ENCODE results near the gene ZNF618.

ZNF618 gene

DNA sequence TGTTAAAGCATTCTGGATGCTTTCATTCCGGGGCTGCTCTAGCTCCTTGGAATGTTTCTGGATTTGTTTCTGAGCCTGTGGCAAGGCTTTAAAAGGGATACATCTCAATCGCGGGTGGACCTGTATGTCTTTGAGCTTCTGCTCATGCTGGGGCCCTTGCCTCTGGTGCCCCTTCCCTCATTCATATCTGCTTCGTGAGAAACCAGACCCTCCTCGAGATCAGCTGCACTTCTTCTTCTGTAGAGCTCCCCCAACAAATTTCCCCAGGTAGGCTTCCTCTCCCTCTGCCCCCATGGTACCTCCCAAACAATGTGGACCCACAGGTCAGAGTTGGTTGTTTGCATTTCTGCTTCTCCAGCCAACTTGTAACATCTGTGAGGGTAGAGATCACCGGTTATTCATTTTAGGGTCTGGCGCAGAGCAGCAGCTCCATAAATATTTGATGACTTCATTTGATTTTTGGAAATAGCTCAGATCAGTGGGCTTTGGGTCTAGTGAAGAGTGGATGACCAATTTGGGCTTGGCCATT, 6.6 kb downstream of the ZNF618 start:
- DNase-seq (ENCODE audit: low read depth) = no peak

DNA sequence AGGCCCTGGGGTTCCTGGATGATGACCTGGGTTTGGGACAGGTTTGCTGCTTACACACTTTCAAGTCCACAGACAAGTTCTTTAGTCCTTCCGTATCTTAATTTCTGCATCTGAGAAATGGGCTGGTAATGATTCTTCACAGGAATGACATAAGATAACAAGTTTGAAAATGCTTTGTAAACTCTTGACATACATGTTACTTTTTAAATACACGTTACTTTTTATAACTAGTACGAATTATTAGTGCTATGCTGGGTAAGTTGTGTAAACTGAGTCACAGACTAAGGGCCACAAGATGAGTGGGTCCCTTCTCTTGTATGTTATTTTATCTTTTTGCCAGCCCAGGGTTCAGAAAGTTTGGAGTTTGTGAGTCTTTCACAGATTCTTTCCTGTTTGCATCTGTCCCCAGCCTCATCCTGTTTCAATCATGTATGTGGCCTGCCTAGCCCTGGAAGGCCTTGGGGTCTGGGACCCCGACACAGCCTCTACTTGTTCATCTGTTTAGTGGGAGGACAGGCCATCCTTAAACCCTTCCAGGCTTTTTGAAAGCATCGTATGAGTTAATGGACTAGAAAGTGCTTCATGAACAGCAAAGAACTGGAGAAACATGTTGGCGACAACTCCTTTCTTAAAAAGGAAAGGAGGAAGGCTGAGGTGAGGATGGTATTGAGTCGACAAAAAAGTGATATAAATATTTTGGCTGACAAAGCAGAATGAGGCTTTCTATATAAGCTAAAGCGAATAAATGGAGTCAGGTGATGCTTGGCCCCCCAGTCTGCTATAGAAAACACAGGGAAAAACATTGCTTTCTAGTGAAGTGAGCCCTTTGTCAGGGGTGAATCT, 9.3 kb downstream of the ZNF618 start:
- DNase-seq (ENCODE audit: low read depth) = no peak

DNA sequence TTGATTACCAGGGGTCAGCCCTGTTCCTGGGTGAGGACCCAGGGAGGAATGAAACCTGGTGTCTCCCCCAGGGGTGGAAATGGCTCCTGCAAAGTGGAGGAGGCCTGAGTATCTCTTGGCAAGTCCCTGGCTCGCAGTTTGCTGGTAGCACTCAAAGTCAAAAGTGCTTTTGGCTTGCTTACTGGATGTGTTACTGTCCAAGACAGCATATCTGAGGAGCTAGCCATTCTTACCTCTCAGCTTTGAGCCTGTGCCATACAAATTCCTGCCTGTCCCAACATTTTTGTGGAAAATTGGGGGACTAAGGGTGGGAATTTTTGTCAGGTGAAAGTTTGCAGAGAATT, 9.9 kb downstream of the ZNF618 start:
- no peak for DNase-seq (ENCODE audit: low read depth)

DNA sequence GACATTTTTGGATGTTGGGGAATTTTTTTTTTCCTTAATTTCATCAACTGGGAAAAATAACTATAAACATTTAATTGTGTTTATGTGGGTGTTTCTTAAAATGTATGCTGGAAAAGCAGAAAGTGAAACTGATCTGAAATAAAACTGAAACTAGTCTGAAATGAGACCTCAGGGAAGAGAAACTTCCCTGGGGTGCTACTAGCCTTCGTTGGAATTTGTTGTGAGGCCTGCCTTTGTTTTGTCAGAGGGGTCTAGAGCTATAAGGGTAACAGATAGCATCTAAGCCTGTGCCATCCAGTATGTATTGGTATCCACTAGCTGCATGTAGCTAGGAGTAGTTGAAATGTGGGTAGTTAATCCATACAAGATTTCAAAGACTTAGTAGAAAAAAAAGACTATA, 10.4 kb downstream of the ZNF618 start:
- no peak for DNase-seq (ENCODE audit: low read depth)

DNA sequence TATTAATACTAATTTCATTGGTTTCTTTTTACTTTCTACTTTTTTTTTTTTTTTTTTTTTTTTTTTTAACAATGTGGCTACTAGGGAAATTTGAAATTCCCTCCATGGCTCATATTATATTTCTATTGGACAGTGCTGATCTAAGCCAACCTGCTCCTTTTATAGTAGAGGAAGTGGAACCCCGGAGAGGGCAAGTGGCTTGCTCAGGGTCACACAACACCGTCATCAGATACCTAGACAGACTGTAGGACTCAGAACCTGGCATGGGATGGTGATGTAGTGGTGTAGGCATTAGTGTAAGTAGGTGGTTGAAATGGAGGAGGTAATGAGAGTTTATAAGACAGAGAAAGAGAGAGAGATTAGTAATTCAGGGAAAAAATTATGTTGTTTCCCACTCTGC, 10.8 kb downstream of the ZNF618 start:
- DNase-seq (ENCODE audit: low read depth) = no peak

DNA sequence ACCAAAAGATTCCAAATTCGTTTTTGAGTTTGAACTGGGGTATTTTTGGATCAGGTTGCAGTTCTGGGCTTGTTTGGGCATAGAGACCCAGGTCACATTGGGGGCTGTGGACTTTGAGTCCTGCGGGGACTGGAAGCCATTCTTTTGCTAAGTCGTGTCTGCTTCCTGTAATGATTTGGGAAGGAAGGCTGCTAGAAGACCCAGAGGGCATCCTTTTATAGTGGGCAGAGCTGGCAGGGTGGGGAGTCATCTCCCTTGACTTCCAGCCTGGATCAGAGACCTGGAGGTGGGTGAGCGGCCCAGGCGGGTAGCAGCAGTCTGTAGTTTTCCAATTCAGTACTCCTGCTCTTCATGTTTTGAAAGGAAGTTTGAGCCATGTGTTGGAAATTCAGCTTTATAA, 11.3 kb downstream of the ZNF618 start:
- no peak for DNase-seq (ENCODE audit: low read depth)

DNA sequence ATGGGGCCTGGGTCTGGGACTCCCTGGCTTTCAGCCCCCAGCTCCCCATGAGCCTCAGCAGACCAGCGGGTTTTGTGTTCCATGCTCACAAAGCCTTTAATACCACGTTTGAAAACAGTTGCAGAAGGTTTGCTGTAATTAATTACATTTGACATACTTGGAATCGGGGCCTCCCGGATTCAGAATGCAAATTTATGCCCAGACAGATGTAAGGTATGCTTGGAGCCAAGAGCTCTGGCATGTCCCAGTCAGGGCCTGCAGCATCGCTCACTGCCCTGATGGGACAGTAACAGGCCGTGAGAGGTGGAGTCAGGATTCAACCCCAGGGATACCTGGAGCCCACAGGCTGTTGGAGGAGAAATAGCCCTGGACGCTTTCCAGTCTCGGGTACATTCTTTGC, 12.2 kb downstream of the ZNF618 start:
- DNase-seq (ENCODE audit: low read depth) = no peak

DNA sequence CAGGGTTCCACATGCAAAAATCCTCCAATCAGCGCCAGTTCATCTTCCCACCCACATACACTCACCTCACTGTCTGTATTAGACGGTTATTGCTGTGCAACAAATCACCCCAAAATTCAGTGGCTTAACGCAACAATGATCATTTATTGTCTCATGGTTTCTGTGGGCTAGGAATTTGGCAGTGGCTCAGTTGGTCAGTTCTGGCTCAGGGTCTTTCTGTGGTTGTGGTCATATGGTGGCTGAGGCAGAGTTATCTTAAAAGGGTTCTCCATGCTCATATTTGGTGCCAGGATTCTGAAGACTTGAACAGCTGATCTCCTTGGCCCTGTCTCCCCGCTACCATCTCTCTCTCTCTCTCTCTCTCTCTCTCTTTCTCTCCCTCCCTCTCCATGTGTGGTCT, 12.9 kb downstream of the ZNF618 start:
- DNase-seq (ENCODE audit: low read depth) = no peak

DNA sequence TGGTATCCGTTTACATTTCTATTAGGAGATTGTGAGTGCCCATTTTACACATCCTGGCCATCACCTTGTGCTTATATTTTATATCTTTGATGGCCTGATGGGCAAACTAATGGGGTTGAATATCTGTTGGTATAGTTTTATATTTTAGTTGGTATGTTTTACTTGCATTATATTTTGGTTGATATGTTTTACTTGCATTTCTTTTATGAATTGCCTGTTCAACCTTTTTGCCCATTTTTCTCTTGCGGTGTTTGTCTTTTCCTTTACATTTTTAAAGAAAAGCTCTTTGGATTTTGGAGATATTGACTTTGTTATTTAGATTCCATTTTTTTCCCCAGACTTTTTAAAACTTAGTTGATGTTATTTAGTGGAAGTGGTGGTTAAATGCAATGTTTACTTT, 14.6 kb downstream of the ZNF618 start:
- DNase-seq (ENCODE audit: low read depth) = no peak

DNA sequence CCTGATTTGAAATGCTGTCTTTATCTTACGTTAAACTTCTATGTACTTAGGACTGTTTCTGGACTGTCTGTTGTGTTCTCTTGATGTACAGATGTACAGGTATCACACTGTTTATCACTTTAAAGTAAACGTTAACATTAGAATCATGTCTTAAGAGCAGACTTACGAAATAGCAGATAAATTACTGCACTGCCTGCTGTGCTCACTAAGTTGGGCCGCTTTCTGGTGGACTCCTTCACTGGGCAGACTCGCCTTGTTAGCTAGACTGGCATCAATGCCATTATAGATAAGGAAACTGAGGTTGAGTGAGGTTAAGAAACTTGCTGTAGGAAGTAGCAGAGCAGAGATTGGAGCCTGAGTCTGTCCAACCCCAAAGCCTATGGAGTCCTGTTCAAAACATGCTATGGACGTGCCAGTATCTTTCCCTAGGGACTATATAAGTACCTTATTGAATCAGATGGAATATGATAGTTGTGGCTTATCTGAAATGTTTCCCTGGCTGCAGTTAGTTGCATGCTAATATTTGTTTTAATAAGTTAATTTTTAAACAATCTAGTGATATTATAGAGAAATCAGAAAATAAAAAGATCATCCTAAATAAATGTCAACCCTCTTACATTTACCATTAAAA, 16.9 kb downstream of the ZNF618 start:
- no peak for DNase-seq (ENCODE audit: low read depth)

DNA sequence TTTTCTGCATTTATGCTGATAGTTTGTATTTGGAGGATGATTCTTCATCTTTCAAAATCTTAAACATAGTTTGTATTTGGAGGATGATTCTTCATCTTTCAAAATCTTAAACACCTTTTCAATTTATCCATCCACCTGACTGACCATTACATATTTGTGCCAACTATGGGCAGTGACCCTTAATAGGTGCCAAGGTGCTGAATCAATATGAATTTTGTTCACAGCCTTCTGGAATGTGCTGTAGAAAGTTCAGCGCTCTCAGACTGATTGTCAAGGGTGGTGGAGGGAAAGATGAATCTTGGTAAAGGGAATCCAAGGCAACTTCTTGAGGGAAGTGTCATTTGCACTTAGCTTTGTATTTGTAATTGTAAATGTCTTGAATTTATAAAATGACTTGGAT, 18.1 kb downstream of the ZNF618 start:
- no peak for DNase-seq (ENCODE audit: low read depth)

DNA sequence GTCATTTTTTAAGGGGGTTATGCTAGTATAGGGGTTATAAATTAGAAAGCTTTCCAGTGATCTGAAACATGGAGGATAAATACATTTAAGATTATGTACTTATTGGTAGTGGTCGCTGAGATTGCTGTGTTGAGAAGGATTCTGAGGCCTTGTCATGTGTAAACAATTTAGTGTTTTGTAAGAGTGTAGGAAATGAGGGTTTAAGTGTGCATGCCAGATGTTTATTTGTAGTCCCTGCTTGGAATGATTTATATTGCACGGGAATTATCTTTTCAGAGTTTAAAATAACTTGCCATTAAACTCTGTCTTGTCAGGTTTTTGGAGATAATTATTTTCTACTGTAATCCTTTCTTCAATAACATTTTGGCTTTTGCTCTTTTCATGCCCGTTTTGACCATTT, 19.4 kb downstream of the ZNF618 start:
- DNase-seq (ENCODE audit: low read depth) = no peak

DNA sequence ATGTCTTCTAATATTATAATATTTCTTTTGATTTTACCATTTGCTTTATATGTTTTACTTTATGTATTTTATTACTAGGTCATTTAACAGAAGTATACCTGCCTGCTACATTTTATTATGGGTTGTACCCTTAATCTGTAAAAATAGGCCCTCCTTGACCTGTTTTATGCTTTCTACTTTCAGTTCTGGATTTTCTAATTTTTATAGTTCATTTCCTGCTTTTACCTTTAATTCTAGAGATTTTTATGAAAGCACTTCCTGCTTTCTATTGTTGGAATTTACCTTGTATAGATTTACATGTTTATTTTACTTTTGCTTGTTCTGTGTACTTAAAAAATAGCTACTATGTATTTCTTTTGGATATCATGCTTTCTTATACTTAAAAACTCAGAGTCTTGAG, 20.6 kb downstream of the ZNF618 start:
- DNase-seq (ENCODE audit: low read depth) = no peak

DNA sequence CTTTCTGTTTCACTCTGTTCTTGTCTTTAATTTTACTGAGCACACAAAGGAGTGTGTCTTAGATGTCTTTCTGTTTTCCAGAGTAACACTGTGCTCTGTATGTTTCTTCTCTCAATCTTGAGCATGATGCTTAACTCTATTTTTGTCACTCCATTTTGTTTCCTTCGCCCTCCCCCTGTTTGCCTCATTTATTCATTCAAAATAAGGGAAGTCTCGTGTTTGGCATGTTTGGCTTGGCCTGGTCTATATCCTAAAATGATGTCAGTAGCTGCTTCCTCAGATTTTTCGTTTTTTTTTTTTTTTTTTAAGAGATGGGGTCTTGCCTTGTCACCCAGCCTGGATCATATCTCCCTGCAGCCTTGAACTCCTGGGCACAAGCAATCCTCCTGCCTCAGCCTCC, 22.0 kb downstream of the ZNF618 start:
- DNase-seq (ENCODE audit: low read depth) = no peak

DNA sequence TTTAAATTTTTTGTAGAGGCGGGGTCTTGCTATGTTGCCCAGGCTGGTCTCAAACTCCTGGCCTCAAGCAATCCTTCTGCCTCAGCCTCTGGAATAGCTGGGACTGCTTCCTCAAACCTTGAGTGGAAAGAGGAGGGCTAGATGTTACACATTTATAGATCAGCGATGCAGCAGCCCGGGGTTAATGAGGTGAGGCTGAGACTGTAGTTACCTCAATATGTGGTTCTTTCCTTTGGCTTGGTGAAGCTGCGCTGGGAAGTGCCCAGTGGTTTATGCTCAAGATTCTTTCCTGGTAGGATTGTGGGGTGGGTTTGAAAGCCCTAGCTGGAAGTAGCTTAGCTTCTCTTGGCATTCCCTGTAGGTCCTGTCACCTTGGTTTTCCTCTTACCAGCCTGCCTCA, 22.5 kb downstream of the ZNF618 start:
- no peak for DNase-seq (ENCODE audit: low read depth)

DNA sequence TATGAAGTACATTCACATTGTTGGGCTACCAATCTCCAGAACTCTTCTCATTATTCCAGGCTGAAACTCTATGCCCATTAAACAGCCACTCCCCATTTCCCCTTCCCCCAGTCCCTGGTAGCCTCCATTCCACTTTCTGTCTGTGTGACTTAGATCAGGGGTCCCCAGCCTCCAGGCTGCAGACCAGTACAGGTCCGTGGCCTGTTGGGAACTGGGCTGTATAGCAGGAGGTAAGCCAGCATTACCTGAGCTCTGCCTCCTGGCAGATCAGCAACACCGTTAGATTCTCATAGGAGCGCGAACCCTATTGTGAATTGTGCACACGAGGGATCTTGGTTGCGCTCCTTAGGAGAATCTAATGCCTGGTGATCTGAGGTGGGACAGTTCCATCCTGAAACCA, 23.1 kb downstream of the ZNF618 start:
- no peak for DNase-seq (ENCODE audit: low read depth)

DNA sequence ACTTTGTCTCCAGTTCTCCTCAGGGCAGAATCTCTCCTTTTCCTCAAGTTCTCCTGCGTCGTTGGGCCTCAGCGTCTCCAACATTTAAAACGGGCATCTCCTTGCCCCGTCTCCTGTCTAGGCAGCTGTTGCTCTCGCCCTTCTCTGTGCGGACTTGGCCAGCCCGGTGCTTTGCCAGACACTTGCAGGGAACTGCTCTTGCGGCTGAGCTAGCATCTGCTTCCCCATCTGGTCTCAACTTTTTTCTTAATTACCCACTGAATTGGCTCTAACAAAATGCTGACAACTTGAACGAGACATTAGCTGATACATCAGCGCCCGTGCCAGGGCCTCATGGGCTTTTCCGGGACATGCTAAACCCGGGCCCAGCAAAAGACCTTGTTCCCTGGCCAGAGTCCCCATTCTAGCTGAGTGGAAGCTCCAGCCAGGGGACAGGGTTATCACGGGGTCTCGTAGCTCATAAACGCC, 25.1 kb downstream of the ZNF618 start:
- no peak for DNase-seq (ENCODE audit: low read depth)

DNA sequence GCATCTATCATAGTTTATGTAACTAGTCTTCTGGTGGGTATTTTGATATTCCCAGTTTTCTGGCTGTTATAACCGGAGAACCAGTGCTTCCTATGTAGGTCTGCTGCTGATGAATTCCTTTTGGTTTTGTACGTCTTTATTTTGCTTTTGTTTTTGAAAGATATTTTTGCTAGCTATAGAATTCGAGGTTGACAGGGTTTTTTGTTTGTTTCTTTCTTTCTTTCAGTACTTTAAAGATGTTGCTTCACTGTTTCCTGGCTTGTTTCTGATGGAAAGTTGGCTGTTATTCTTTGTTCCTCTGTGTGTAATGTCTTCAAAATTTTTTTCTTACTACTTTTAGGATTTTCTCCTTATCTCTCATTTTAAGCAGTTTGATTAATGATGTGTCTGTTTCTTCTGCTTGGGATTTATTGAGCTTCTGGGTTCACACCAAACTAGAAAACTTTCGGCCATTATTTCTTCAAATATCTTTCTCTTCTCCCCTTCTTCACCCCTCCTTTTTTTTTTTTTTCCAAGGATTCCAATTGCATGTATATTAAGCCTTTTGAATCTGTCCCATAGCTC, 27.5 kb downstream of the ZNF618 start:
- DNase-seq (ENCODE audit: low read depth) = no peak

DNA sequence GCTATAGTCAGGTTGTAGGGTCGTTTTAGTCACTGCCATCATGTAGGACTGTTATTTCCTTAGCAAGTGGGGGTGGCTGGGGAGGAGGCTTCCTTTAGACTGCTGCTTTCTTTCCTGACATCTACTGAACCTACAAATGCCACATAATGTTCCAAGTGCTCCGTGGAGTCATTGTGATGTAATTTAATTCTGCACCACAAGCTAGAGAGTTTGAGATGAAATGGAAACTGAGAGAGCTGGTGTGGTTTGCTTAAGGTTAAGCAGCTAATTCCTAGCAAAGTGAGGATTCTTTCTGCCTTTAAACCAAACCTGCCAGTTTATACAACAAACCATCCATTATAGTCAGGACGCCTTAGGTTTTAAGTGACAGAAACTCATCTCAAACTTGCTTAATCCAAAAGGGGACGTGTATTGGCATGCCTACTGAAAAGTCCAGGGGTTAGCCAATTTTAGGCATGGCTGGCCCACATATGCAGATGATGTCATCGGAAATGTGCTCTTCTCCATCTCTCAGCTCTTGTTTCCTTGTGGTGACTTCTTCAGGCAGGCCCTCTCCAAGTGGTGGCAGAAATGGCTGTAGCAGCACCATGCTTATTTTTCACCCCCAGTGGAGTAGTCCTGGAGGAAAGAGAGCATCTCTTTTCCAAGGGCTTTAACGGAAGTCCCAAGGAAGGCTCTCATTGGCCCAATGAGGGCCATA, 30.5 kb downstream of the ZNF618 start:
- DNase-seq (ENCODE audit: low read depth) = no peak

DNA sequence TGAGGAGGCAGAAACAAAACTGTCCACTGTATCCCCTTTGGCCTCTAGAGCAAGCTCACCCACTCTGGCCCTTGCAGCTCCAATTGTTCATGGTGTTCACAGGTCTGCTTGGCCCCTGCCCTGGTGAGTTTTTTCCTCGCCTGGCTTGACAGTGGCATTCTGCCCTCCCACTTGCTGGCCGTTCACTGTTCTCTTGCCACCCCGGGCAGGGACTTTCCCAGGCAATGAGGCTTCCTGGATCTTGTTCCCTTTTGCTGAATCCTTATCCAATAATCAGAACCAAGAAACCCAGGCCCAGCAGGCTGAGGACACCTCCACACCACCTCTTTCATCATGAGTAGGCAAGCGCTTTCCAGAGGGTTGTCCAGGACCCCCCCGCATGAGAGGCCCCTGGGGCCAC, 31.2 kb downstream of the ZNF618 start:
- no peak for DNase-seq (ENCODE audit: low read depth)

DNA sequence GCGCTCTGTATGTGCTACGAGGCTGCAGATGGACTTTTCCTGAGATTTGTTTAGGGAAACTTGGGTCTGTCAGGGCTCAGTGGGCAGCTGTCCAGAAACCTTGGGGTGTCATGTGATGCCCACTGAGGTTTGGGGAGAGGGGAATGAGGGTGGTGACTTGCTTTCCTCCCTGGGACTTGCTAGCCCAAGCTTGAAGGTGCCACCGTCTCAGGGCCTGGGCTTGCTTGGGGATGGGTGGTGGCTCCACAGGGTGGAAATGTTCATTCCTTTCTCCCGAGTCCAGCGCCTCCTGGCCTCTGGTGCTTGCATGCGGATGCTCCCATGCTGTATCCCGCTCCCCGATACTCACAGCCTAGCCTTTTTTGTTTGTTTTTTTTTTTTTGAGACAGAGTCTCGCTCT, 33.3 kb downstream of the ZNF618 start:
- no peak for DNase-seq (ENCODE audit: low read depth)

DNA sequence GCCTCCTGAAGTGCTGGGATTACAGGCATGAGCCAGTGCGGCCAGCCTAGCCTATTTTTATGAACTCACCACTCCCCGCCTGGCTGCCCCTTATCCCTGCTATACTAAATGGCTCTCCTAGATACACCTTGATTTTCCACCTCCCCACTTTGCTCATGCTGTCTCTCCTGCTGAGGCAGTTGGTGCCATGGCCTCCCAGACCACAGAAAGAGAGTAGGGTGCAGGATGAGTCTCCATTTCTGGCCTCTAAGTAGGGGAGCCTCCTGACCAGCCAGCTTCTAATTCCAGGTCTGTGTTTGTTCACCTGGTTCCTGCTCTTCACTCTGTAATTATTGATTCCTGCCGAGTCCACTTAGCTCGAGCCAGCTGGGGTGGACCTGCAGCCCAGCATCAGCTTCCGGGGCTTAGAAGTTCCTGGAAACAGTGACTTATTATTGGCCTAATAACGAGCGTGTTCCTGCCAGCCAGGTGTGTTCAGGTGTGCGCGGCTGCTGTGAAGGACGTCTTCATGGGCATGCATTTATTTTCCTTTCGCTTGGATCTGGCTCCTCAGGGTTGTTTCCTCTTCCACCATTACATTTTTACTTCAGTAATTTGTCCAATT, 34.0 kb downstream of the ZNF618 start:
- no peak for DNase-seq (ENCODE audit: low read depth)

All from stimulated activated CD8-positive, alpha-beta memory T cell treated with anti-CD3 and anti-CD28 coated beads, Interleukin-15, amount 100 ng/mL, for 1 hour (primary cell).